ENCODE results near the gene FCRLB.
"Not testable (repeated sequence)": the region's sequence is repeated elsewhere in the genome, so short reads cannot be mapped to it uniquely, and the experiment has no call there.

The FCRLB gene

DNA sequence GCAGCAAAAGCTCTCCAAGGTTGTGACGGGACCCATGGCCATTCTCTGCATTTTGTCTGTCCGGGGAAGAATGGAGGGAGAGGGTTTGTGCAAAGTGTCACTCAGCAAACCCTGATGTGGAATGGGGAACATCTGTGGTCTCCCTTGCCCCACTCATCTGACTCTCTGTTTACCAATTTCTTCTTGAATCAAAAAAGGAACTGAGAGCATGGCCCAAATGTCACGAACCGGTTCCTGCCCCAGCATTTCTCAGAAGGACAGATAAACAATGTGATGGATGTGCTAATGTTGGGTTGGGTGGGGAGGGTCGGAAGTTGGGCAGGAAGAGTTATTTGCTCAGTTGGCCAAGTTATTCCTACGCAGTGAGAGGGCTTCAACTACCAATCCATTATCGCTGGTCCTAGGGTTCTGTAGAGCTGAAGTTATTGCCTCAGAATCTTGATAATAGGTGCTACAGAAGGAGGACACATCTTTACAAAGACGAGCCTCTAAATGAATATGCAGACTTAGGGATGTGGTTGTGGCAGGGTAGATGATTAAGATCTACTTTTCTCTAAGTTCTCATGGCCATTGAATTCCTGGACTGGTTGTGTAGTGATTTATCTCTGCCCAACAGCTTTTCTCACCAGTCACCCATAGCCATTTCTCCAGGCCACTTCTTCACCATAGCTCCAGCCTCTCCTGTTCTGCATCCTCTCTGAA, 18.7 kb downstream of the FCRLB start:
- no peak for DNase-seq (ENCODE audit: low read depth in 2 of 2)

DNA sequence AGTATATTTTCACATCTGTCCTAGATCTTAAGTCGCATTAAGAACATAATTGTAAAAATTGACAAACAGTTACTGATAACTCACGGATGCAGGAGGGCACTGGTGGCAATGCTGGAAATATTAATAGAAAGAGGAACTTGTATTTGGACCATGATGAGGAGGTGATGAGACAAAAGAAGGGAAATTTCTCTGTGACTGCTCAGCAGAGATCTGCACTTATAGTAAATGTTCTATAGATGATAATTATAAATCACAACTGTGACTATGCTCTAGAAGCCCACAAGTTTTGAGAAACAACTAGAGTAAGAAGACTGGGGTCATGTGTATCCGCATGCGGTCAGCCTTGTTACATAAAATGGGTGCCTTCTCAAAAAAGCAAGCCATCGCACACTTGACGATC, 19.6 kb downstream of the FCRLB start:
- no peak for DNase-seq (ENCODE audit: low read depth in 2 of 2)

DNA sequence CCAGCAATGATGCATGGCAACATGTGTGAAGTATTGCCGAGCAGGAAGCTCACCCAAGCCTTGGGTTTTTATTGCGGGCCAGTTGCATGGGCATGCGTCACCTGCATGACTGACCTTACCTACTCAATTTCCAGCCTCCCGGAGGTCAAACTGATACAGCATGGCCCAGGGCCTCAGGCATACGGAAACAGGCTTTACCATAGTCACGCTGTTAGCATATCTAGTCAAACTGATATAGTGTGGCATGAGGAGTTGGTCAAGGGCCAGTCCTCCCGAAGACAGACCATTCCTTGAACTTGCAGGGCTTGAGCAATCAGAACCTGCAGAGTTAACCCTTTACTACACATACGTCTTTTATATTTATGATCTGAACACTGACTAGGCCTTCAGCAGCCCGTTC, 21.9 kb downstream of the FCRLB start:
- DNase-seq (ENCODE audit: low read depth in 2 of 2), result no peak

DNA sequence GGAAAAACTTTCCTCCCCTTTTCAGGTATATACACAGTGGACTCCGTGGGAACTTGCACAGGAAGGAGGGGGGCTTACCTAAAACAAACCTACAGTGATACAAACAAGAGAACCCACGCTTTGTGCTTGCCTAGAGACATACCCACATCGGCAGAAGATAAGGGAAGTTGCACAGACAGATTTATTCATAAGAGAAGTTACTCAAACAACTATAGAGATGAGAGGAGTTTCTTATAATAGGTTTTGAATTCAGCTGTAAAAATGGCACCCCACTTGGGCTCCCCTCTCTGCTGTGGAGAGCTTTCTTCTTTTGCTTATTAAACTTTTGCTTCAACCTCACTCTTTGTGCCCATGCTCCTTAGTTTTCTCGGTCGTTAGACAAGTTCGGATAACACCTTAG, 26.5 kb downstream of the FCRLB start:
- DNase-seq (ENCODE audit: low read depth in 2 of 2), result no peak

DNA sequence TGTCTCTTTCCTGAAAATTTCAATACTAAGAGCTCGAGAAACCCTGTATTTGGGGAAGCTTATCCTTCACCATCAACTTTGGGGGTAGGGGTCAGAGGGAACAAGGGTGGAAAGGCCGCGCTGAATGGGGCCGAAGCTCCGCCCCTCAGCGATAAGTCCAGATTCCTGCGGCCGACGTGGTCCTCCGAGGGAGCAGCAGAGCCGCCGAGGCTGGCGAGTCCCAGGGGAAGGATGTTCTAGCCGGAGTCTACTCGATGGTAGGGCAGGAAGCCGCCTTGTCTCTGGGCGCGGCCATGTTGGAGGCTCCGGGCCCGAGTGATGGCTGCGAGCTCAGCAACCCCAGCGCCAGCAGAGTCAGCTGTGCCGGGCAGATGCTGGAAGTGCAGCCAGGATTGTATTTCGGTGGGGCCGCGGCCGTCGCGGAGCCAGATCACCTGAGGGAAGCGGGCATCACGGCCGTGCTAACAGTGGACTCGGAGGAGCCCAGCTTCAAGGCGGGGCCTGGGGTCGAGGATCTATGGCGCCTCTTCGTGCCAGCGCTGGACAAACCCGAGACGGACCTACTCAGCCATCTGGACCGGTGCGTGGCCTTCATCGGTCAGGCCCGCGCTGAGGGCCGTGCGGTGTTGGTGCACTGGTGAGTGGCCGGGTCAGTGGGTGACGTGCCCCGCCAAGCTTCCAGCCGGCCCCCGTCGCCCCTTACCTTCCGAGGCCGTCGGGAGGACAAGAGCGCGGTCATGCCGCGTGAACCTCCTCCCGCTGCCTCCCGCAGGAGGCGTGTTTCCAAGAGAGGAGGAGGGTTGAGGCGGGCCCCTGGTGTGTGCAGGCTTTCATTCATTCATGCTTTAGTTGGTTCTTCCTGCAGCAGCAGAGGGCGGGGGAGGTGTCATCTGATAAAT, 28.4 kb downstream of the FCRLB start, which contains the start of gene DUSP12:
Gene DUSP12, plus strand, starts transcription at position 278 of the 899 bp plus-strand sequence. Its CDS starts 16 bp downstream, at position 294.
- peak; percentile 87 to 89 for DNase-seq (ENCODE audit: low read depth in 2 of 2)

GRCh38 chr1:161763522-161764098, 42.3 kb downstream of the FCRLB start:
- DNase-seq (ENCODE audit: low read depth in 2 of 2), result no peak

DNA sequence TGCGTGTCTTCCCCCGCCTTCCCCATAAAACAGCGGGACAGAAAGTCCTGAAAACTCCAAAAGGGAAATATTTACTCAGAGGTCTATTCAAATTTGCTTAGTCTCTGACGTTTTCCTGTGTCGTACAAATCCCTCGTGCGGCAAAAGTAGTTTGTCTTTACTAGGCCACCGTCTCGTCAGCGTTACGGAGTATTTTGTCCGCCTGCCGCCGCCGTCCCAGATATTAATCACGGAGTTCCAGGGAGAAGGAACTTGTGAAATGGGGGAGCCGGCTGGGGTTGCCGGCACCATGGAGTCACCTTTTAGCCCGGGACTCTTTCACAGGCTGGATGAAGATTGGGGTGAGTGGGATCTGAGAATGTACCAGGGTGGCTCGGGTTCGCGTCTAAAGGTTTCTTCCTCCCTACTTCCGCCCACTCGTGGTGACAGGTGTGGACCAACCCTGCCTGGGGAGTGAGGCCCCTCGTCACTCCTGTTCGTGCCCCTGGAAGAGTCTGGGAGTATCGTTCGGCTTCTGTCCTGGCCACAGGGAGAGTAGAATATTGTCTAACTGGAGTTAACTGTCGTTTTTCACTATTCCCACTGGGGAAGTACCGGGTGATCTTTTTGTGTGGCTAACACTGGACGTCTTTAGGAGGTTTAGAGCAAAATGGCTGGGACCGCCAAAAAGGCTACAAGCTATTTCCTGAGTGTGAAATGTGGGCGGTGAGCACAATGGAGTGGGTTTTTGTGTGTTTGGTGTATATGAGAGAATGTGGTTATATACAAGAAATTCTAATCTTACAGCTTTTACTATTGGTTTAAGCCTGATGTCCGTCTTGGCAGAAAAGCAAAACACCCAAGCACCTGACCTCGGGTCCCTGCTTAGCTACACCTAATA, 45.0 kb downstream of the FCRLB start, which contains the start of gene ATF6:
Gene ATF6, plus strand, starts transcription at position 219 of the 880 bp plus-strand sequence. Its CDS starts 41 bp downstream, at position 260.
- peak; percentile 84 to 86 for DNase-seq (ENCODE audit: low read depth in 2 of 2)

GRCh38 chr1:161768461-161768860, 47.1 kb downstream of the FCRLB start:
- no peak for DNase-seq (ENCODE audit: low read depth in 2 of 2)

DNA sequence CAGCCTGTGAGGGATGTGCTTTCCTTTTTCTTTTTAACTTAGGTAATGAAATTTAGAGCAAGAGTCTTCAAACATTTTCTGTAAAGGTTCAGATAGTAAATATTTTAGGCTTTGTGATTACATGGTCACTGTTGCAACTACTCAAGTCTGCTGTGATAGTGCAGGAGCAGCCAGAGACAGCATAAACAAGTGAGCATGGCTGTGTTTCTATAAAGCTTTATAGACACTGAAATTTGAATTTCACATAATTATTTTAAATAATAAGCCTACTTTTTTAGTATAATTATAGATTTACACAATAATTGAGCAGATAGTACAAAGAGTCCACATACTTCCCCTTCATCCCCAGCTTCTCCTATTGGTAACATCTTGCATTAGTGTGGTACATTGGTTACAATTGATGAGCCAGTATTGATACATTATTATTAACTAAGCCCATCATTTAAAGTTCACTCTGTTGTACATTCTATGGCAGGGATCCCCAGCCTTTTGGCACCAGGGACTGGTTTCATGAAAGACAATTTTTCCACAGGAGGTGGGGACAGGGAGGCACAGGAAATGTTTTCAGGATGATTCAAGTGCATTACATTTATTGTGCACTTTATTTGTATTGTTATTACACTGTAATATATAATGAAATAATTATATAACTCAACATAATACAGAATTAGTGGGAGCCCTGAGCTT, 47.8 kb downstream of the FCRLB start:
- DNase-seq (ENCODE audit: low read depth in 2 of 2), result no peak

DNA sequence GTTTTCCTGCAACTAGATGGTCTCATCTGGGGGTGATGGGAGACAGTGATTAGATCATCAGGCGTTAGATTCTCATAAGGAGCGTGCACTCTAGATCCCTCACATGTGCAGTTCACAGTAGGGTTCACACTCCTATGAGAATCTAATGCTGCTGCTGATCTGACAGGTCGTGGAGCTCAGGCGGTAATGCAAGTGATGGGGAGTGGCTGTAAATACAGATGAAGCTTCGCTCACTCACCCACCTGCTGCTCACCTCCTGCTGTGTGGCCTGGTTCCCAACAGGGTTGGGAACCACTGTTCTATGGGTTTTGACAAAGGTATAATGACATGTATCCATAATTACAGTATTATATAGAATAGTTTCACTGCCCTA, 48.3 kb downstream of the FCRLB start:
- DNase-seq (ENCODE audit: low read depth in 2 of 2), result not testable (repeated sequence)

GRCh38 chr1:161770250-161770649, 48.9 kb downstream of the FCRLB start:
- no peak for DNase-seq (ENCODE audit: low read depth in 2 of 2)

DNA sequence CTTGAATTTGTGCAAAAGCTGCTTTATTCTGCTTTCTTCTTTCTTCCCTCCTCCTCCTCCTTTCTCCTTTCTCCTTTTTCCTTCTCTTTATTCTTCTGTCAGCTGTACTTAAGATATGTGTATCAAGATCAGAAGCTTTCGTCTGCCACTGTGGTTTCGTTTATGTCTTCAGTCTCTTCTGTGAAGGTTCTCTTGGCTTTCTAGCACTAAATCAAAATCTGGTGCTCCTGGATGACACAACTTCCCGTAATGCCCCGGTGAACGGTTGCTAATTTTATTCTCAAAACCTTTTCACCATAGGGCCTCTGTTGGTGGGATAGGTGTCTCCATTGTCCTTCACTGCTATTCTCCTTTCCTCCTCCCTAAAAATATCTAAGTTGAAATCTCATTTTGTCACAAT, 49.8 kb downstream of the FCRLB start:
- DNase-seq (ENCODE audit: low read depth in 2 of 2), result no peak

DNA sequence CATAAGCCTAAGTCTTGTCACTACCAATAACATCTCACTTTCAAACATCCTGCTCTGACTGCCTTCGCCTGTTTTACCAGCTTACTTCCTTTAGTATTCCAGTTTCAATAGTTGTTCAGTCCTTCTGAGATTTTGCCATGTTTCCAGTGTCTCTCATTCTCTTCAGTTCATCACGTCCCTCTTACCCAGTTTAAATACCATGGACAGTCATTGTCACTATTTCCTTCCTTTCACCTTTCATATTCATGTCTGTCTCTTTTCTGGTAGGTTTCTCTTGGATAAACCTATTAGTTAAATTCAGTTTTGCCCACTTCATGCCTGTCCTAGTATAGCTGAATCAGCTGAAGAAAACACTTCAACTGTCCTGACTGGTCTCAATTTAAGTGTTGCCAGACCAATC, 50.6 kb downstream of the FCRLB start:
- DNase-seq (ENCODE audit: low read depth in 2 of 2), result no peak

GRCh38 chr1:161772397-161772796, 51.1 kb downstream of the FCRLB start:
- no peak for DNase-seq (ENCODE audit: low read depth in 2 of 2)

DNA sequence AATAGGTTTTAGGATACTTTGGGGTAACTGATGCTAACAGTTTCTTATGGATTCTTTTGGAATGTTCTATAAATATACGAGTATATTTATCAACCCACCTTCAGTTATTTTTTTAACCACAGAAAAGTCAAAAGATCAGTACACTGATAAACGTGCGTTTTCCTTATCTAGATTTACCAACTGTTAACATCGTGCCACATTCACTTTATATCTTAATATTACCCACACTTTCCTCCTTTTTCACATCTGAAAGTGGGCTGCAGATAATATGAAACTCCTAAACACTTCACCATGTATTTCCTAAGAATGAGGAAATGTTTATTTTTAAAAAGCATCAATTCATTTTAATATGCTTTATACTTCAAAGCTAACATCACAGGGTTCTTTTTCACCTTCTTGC, 52.4 kb downstream of the FCRLB start:
- no peak for DNase-seq (ENCODE audit: low read depth in 2 of 2)

DNA sequence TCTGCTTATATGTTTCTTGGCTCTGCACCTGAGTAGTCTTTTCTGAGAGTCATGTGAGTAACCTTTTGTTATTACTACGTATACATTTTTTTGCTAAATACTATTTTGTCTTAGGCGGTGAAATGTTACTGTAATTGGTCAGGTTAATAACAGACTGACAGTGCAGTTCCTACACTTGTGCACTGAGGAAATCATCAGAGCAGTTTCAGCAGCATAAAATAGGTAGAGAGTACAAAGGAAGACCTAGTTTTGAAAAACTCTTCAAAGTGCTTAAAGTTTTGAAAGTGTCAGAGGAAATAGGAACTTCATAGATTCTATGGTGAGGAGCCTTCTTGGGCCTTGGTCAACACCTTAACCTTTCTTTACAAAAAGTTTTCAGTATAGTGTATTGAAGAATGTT, 55.9 kb downstream of the FCRLB start:
- no peak for DNase-seq (ENCODE audit: low read depth in 2 of 2)

Data from fibroblast of skin of left quadriceps (primary cell).